GM15510 (cell line): ENCODE measurements around the gene MYORG.

Experiments used
- POLR2A ChIP-seq: IDR thresholded peaks from 3 replicates; pipeline ENCODE4 v1.6.1; 2011; ENCODE audit warnings: borderline replicate concordance; ENCODE audit not compliant: insufficient read length; ENCODE audit errors: extremely low read depth

MYORG gene

GRCh38 chr9:34398875-34399274, 22.2 kb upstream of the MYORG start:
- TF ChIP-seq POLR2A, result no peak

- TF ChIP-seq POLR2A, result no peak
These were observed 19.8 kb upstream of the MYORG start for GRCh38 chr9:34396276-34397214.

GRCh38 chr9:34392511-34392910, 15.8 kb upstream of the MYORG start:
- TF ChIP-seq POLR2A, result no peak

- no peak for TF ChIP-seq POLR2A
These were observed 10.5 kb upstream of the MYORG start for GRCh38 chr9:34387239-34387638.

GRCh38 chr9:34386656-34387055, 10.0 kb upstream of the MYORG start:
- TF ChIP-seq POLR2A, result no peak

- no peak for TF ChIP-seq POLR2A
These were observed 9.0 kb upstream of the MYORG start for GRCh38 chr9:34385561-34386230.

GRCh38 chr9:34384368-34385165, 7.9 kb upstream of the MYORG start:
- TF ChIP-seq POLR2A, result no peak

- no peak for TF ChIP-seq POLR2A
These were observed 7.2 kb upstream of the MYORG start for GRCh38 chr9:34383904-34384303.

GRCh38 chr9:34382879-34383278, 6.2 kb upstream of the MYORG start:
- no peak for TF ChIP-seq POLR2A

GRCh38 chr9:34382054-34382453, 5.4 kb upstream of the MYORG start:
- no peak for TF ChIP-seq POLR2A

- no peak for TF ChIP-seq POLR2A
These were observed 4.6 kb upstream of the MYORG start for GRCh38 chr9:34381323-34381722.

- peak; percentile 35 for TF ChIP-seq POLR2A
These were observed 4.0 kb upstream of the MYORG start for GRCh38 chr9:34380511-34381315.

GRCh38 chr9:34380034-34380510, 3.4 kb upstream of the MYORG start:
- no peak for TF ChIP-seq POLR2A
